Posterior vena cava (tissue), 2 donors: Measurements from ENCODE around the gene TTC28. TPM values are rescaled to one million over a fixed set of nuclear protein-coding genes. Genes with fewer than 3 reads are reported as not detected.
"Not testable (repeated sequence)": the region's sequence is repeated elsewhere in the genome, so short reads cannot be mapped to it uniquely, and the experiment has no call there.

Experiments
- DNase-seq: peaks from one replicate; pipeline ENCODE4 v3.0.0-alpha.2; 2020; ENCODE audit warnings: low spot score
- intact Hi-C, 2 donors: fragments of 100-400 bp; cut with DNase I; formaldehyde crosslinking; loops; one replicate each; pipeline versions ENCODE4 v1.14.1 to v1.14.2; 2022 to 2023
- total RNA-seq, 2 donors: library from RNA; stranded (reverse); fragmentation: NEBNext Ultra II Directional; extraction: Animal tissue kit (Norgen Biotek cat#: 25700); gene quantifications; one replicate each; pipeline ENCODE4 v1.2.1, GENCODE V29; 2021
- donor health status: DM: yes; HTN: yes; CAD: no.
- donor health status: DM: yes; HTN: yes; CAD: no.

TTC28 gene
- total RNA-seq, 2 donors from 2014 or later, result 36.6 to 51.2 TPM

DNA sequence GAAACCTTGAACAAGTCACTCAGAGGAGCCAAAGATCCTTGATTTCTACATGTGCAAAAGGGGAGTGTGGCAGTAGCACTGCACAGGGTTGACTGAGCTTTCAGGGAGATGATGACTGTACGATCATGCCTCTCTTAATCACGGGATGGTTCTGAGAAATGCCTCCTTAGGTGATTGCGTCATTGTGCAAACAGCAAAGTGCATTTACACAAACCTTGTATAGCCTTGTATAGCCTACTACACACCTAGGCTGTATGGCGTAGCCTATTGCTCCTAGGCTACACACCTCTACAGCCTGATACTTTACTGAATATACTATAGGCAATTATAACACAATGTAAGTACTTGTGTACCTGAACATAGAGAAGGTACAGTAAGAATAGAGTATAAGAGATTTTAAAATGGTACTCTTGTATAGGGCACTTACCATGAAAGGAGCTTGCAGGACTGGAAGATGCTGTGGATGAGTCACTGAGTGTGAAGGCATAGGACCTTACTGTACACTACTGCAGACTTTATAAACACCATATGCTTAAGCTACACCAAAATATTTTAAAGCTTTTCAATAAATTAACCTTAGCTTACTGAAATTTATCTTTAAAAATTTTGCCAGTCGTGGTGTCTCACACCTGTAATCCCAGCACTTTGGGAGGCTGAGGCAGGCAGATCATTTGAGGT, 1.3 kb upstream of the TTC28 start:
- intact Hi-C loops, DNase-seq: not testable (repeated sequence)

DNA sequence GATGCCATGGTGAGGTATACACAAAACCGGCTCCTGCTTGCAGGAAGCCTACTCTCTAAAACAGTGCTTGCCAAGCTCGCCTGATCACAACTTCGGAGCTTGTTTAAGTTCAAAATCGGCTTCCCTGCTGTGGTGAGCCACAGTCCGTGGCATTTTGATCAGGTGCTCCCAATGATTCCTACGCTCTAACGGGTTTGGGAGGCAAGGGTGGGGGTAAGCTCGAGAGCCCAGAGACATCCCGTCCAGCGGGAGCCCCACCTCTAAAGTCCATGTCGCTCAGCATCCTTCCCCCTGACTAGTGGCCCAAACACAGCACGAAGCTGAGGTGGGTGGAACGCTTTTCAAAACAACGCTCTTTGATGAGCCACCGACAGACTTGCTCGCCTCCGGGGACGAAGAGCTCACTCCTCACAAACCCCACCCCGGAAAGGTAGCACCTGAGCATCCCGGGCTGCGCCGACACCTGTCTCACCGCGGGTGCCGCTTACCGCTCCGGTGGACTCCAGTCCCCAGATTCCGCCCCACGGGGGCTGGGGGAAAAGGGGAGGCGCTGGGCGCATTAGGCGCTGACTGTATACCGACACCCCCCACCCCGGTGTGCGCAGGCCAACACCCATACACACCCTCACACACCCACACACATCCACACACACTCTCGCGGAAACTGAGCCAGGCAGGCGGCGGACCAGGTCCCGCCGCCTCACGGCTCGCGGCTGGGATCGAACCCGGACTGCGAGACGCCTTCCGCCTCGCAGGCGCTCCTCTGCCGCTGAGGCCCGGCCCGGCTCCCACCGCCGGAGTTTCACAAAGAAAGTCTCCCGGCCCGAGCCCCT, 646 bp downstream of the TTC28 start:
- peak; percentile 83 for DNase-seq
- intact Hi-C loops, result not testable (repeated sequence)

DNA sequence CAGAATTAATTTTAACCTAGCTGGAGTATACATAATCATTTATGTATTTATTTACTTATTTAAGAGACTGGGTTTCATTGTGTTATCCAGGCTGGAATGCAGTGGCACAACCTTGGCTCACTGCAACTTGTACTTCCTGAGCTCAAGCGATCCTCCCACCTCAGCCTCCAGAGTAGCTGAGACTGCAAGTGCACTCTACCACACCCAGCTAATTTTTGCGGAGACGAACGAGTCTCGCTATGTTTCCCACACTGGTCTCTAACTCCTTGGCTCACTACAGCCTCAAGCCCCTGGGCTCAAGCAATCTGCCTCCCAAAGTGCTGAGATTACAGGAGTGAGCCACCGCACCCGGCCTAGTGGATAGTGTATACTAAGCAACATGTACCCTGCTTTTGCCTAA, 1.5 kb downstream of the TTC28 start:
- DNase-seq, intact Hi-C loops: not testable (repeated sequence)

DNA sequence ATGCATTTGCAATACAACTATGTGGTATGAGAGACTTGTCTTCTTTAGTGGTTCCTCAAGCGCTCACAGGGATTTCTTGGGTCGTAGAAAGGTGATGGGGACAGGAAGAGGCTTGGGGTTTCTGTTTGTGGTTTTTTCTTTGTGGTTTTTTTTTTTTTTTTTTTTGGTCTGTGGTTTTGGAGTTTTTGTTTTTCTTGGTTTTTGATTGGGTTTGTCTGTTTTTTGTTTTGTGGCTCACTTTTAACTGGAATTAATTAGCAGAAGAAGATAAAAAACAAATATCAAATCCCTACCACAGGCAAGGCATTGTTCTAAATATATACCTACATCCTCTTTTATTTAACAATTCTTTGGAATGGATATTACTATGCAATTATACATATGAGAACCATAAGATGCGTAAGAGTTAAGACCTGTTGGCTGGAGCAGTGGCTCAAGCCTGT, 5.5 kb downstream of the TTC28 start:
- intact Hi-C loops, result no loop called here
- DNase-seq, result no peak

DNA sequence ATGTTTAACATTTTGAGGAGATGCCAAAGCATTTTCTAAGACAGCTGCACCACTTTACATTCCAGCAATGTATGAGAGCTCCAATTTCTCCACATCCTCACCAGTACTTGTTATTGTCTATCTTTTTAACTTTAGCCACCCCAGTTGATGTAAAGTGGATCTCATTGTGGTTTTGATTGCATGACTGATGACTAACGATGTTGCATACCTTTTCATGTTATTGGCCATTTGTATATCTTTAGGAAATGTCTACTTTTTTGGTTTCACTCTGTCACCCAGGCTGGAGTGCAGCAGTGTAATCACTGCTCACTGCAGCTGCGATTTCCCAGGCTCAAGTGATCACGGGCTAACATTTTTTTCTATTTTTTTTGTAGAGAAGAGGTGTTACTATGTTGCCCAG, 8.9 kb downstream of the TTC28 start:
- DNase-seq, result no peak
- intact Hi-C loops, result no loop called here

DNA sequence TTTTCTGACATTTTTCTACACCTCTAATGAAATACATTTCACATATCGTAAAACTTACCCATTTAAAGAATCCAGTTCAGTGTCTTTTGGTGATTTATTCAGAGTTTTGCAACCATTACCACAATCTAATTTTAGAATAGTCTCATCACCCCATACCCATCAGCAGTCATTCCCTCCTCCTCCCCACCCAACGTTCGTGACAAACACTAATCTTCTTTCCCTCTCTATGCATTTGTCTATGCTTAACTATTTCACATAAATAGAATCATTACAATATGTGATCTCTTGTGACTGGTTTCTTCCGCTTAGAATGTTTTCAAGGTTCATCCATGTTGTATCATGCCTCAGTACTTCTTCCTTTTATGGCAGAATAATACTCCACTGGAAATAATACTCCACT, 9.5 kb downstream of the TTC28 start:
- intact Hi-C loops, result no loop called here
- DNase-seq, result no peak

DNA sequence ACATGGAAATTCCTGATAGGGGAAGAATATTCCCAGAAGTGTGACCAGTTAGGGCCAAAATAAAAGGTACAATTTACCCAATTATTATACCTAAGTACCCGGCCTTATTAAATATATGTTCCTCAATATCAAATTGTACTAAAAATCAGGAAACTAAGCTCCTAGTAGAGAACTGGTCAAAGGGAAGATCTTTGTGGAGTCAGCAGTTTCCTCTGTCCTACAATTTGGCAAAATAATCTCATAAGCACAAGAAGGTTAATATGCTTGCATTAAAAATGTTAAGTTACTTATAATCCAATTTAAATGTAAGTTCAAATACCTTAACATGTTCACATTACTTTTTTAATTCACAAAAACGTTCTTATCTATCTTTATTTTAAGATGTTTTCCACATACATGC, 10.3 kb downstream of the TTC28 start:
- DNase-seq, result no peak
- intact Hi-C loops, result loop anchor here in 1 of 2 donors (5.0 kb wide), 1 partner anchor 68 kb away; no protein-coding TSS in a partner anchor

DNA sequence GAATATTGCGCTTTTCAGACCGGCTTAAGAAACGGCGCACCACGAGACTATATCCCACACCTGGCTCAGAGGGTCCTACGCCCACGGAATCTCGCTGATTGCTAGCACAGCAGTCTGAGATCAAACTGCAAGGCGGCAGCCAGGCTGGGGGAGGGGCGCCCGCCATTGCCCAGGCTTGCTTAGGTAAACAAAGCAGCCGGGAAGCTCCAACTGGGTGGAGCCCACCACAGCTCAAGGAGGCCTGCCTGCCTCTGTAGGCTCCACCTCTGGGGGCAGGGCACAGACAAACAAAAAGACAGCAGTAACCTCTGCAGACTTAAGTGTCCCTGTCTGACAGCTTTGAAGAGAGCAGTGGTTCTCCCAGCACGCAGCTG, 16.1 kb downstream of the TTC28 start:
- intact Hi-C loops, result not testable (repeated sequence)

DNA sequence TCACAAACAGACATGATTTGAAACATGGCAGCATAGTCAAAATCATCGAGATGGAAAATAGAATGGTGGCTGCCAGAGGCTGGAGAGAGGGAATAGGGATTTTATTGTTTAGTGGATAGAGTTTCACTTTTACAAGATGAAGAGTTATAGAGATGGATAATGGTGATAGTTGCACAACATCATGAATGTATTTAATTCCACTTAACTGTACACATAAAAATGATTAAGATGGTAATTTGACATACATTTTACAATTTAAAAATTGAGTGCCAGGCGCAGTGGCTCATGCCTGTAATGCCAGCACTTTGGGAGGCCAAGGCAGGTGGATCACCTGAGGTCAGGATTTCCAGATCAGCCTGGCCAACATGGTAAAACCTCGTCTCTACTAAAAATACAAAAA, 21.2 kb downstream of the TTC28 start:
- DNase-seq, result no peak
- intact Hi-C loops, result no loop called here

More for the DNA sequence above, 16.1 kb downstream of the TTC28 start:
- DNase-seq, result not testable (repeated sequence)

DNA sequence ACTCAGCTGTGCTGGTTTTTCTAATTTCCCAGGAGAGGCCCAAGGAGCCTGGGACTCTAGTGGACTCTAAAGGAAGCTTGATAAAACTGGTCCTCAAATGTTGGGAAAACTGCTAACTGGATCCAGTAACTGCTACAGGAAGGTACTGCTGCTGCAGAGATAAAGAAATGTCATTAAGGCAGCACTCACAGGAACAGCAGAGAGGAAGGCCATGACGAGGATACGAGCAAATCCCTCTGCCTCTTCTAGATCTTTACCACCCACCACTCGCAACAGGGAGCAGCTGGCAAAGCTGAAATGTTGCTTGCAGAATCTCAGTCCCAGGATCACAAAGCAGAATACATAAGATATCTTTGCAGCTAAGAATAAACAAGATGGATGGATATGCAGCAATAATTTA, 23.5 kb downstream of the TTC28 start:
- DNase-seq, result no peak
- intact Hi-C loops, result no loop called here

DNA sequence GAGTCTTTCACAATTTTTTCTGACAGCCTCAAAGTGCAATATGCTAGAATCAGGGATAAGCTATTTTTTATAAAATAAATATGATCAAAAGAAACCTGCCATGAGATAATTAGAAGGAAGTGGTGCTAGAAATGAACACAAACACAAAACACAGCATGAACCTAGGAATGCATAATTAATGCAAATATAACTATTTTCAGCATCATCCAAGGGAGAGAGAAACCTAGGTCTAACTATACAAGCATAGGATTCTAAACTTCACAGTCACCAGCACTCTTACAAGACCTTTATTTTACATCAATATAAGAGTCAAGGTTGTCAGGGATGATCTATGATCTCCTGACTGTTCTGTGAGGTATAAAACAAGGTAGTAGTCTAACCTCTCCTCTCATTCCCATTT, 29.2 kb downstream of the TTC28 start:
- DNase-seq, result no peak
- intact Hi-C loops, result no loop called here

DNA sequence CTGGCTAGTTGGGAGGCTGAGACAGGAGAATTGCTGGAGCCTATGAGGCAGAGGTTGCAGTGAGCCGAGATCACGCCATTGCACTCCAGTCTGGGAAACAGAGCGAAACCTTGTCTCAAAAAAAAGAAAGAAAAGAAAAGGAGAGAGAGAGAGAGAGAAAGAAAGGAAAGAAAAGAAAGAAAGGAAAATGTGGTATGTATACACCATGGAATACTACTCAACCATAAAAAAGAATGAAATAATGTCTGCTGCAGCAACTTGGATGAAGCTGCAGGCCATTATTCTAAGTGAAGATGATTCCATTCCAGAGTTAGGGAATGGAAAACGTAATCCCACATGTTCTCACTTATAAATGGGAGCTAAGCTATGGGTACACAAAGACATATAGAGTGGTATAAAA, 30.8 kb downstream of the TTC28 start:
- no peak for DNase-seq
- intact Hi-C loops, result no loop called here

DNA sequence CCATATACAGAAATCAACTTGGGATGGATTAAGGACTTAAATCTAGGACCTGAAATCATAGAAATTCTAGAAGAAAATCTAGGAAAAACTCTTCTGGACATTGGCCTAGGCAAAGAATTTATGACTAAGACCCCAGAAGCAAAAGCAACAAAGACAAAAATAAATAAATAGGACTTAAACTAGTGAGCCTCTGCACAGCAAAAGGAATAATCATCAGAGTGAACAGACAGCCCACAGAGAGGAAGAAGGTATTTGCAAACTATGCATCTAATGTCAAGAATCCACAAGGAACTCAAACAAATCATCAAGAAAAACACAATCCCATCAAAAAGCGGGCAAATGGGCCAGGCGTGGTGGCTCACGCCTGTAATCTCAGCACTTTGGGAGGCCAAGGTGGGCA, 32.4 kb downstream of the TTC28 start:
- no peak for DNase-seq
- intact Hi-C loops, result no loop called here

DNA sequence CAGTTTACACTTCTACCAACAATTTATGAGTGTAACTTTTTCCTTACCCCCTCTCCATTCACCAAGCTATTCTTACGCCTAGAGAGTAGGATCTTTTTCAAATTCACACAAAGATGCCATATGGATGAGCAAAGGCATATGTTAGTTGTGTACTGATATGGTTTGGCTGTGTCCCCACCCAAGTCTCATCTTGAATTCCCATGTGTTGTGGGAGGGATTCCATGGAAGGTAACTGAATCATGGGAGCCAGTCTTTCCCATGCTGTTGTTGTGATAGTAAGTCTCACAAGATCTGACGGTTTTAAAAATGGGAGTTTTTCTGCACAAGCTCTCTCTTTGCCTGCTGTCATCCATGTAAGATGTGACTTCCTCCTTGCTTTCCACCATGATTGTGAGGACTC, 40.3 kb downstream of the TTC28 start:
- intact Hi-C loops, result no loop called here

DNA sequence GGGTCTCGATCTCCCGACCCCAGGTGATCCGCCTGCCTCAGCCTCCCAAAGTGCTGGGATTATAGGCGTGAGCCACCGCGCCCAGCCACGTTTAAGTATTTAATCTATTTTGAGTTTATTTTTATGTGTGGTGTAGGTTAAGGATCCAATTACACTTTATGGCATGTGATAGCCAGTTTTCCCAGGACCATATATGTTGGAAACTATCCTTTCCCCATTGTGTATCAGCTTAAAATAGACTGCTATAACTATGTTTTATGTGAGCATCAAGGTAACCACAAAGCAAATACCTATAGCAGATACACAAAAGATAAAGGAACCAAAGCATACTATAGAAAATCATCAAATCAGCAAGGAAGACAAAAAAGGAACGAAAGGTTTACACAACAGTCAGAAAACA, 42.4 kb downstream of the TTC28 start:
- intact Hi-C loops, result no loop called here
- no peak for DNase-seq

More for the DNA sequence above, 40.3 kb downstream of the TTC28 start:
- DNase-seq, result no peak

DNA sequence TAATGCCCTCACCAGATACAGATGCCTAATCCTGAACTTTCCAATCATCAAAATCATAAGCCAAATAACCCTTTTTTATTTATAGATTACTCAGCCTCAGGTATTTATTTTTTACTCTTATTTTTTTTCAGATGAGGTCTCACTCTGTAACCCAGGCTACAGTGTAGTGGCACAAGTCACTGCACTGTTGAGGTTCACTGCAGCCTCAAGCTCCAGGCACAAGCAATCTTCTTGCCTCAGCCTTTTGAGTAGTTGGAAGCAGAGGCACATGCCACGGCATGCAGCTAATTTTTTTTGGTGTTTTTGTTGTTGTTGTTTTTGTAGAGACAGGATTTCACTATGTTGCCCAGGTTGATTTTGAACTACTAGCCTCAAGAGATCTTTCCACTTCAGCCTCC, 49.5 kb downstream of the TTC28 start:
- no peak for DNase-seq
- intact Hi-C loops, result no loop called here

DNA sequence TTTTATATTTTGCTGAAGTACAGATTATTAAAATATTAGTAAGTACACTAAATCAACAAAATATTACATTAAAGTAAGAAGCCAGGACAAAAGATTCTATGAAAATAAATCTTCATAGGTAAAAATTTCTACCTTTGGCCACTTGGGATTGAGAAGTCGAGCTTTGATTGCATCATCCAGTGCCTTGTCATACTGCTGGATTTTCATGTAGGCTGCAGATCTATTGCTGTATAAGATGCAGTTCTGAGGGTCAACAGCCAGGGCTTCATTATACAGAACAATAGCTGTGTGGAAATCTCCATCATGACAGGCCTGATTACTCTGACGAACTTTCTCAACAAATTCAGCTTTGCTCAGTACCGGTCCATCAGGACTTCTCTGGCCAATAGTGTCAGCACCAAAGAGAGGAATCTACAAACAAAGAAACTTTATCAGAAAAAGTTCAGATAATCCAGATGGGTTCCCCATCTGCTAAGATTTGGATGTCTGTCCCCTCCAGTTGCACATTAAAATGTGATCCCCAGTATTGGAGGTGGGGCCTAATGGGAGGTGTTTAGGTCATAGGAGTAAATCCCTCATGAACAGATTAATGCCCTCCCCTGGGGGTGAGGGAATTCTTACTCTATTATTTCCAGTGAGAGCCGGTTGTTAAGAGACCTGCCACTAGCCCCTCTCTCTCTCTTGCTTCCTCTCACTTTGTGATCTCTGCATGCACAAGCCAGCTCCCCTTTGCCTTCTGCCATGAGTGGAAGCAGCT, 50.0 kb downstream of the TTC28 start:
- intact Hi-C loops, result no loop called here
- no peak for DNase-seq

DNA sequence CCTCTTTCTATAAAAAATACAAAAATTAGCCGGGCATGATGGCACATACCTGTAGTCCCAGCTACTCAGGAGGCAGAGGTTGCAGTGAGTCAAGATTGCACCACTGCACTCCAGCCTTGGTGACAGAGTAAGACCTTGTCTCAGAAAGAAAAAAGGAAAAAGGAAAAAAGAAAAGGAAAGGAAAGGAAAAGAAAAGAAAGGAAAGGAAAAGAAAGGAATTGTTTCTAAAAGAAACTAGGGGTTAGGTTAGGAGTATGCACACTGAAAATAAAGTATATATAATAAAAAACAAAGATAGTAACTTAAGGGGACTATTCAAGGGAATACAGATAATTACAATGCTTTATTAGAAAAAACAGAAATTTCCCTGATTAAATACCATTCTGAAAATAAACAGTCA, 50.9 kb downstream of the TTC28 start:
- DNase-seq, result no peak
- intact Hi-C loops, result no loop called here

DNA sequence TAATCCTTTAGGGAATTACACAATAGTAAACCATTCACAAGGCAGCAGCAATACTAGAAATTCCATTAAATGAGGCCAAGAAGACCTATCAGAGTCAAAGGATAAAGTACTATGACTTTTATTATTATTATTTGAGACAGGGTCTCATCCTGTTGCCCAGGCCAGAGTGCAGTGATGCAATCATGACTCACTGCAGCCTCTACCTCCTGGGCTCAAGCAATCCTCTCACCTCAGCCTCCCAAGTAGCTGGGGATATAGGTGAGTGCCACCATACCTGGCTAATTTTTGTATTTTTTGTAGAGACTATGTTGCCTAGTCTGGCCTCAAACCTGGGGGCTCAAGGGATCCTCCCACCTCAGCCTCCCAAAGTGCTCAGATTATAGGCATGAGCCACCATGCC, 51.8 kb downstream of the TTC28 start:
- intact Hi-C loops, result no loop called here
- no peak for DNase-seq

DNA sequence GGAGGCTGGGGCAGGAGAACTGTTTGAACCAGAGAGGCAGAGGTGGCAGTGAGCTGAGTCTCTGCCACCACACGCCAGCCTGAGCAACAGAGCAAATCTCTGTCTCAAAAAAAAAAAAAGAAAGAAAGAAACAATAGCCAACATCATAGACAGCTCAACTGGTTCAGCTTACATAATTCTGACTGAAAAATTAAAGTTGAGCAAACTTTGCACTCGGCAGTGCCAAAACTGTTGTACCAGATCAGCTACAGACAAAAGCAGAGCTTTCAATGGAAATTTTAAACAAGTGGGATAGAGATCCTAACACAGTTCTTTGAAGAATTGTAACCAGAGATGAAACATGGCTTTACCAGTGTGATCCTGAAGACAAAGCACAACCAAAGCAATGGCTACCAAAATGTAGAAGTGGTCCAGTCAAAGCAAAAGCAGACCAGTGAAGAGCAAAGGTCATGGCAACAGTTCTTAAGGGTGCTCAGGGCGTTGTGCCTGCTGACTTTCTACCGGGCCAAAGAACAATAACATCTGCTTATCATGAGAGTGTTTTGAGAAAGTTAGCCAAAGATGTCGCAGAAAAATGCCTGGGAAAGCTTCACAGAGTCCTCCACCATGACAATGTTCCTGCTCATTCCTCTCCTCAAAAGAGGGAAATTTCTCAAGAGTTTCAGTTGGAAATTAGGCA, 59.3 kb downstream of the TTC28 start:
- no peak for DNase-seq
- intact Hi-C loops, result no loop called here
